Suprapubic skin (tissue), 4 donors: ENCODE data around the gene FOXM1. TPM values are rescaled to one million over a fixed set of nuclear protein-coding genes. Genes with fewer than 3 reads are reported as not detected.

Experiments
- DNase-seq, 2 donors: peaks; one replicate each; pipeline ENCODE4 v3.0.0-alpha.2; 2019; ENCODE audit warnings: low spot score in 2 of 2
- H3K27ac ChIP-seq: fragments of 200-600 bp; sonication (generic); one replicate; pipeline ENCODE4 v1.5.1; 2019
- H3K27me3 ChIP-seq: fragments of 200-600 bp; sonication (generic); one replicate; pipeline ENCODE4 v1.5.1; 2019
- H3K36me3 ChIP-seq: fragments of 200-600 bp; sonication (generic); one replicate; pipeline ENCODE4 v1.5.1; 2019
- H3K4me1 ChIP-seq: fragments of 200-600 bp; sonication (generic); one replicate; pipeline ENCODE4 v1.5.1; 2019
- H3K4me3 ChIP-seq: fragments of 200-600 bp; sonication (generic); one replicate; pipeline ENCODE4 v1.5.1; 2019; ENCODE audit warnings: mild to moderate bottlenecking
- H3K9me3 ChIP-seq: fragments of 200-600 bp; sonication (generic); one replicate; pipeline ENCODE4 v1.5.1; 2019
- EP300 ChIP-seq: sonication (generic); formaldehyde crosslinking; IDR thresholded peaks from one replicate; pipeline ENCODE4 v1.6.1; 2017; ENCODE audit warnings: antibody characterized with exemption
- POLR2A ChIP-seq, 2 donors: fragments of 450-650 bp; IDR thresholded peaks; one replicate each; pipeline ENCODE4 v1.6.1; 2017; ENCODE audit warnings: antibody characterized with exemption in 2 of 2, mild to moderate bottlenecking in 2 of 2, moderate library complexity in 2 of 2
- POLR2AphosphoS5 ChIP-seq, 3 donors: sonication (generic); formaldehyde crosslinking; IDR thresholded peaks; one replicate each; pipeline ENCODE4 v1.6.1; 2017; ENCODE audit warnings: antibody characterized with exemption in 3 of 3
- WGBS: methylation state at CpG from one replicate; pipeline ENCODE4 v1.1.5; 2018; 5-methylcytosine and 5-hydroxymethylcytosine counted together
- total RNA-seq, 4 donors: library from RNA; depleted of rRNA; stranded (reverse); fragments of >200 nt; gene quantifications; one replicate each; pipeline ENCODE4 v1.1.0, GENCODE V29; 2016
- TF ChIP-seq, protein P1 (sequence below), 2 donors: fragments of 200-600 bp in 1 of 2; fragments of 450-650 bp in 1 of 2; sonication (generic) in 1 of 2; IDR thresholded peaks; one replicate each; pipeline ENCODE4 v1.5.1; 2016 to 2019; ENCODE audit warnings: antibody characterized with exemption in 2 of 2, mild to moderate bottlenecking in 1 of 2, moderate library complexity in 1 of 2

Gene FOXM1
- total RNA-seq, 4 donors from 2014 or later, result 4.1 to 9.2 (median 7.1) TPM

DNA sequence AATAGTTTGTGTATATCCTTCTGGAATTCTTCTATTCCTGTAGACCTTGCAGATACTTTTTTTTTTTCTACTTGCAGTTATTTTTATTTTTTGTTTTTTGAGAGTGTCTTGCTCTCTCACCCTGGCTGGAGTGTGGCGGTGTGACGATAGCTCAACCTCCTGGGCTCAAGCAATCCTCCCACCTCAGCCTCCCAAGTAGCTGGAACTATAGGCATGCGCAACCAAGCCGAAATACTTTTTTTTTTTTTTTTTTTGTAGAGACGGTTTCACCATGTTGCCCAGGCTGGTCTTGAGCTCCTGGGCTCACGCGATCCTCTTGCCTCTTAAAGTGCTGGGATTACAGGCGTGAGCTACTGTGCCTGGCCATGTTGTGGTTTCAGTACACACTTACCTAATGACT lies 23.7 kb upstream of the FOXM1 start:
- no peak for DNase-seq
- no peak for TF ChIP-seq POLR2AphosphoS5 (IDR thresholded peaks at IDR 0.05)
- no peak for TF ChIP-seq EP300
- TF ChIP-seq, protein P1, sequence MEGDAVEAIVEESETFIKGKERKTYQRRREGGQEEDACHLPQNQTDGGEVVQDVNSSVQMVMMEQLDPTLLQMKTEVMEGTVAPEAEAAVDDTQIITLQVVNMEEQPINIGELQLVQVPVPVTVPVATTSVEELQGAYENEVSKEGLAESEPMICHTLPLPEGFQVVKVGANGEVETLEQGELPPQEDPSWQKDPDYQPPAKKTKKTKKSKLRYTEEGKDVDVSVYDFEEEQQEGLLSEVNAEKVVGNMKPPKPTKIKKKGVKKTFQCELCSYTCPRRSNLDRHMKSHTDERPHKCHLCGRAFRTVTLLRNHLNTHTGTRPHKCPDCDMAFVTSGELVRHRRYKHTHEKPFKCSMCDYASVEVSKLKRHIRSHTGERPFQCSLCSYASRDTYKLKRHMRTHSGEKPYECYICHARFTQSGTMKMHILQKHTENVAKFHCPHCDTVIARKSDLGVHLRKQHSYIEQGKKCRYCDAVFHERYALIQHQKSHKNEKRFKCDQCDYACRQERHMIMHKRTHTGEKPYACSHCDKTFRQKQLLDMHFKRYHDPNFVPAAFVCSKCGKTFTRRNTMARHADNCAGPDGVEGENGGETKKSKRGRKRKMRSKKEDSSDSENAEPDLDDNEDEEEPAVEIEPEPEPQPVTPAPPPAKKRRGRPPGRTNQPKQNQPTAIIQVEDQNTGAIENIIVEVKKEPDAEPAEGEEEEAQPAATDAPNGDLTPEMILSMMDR (IDR thresholded peaks at IDR 0.05), result no peak
- no peak for TF ChIP-seq POLR2A (IDR thresholded peaks at IDR 0.05)

DNA sequence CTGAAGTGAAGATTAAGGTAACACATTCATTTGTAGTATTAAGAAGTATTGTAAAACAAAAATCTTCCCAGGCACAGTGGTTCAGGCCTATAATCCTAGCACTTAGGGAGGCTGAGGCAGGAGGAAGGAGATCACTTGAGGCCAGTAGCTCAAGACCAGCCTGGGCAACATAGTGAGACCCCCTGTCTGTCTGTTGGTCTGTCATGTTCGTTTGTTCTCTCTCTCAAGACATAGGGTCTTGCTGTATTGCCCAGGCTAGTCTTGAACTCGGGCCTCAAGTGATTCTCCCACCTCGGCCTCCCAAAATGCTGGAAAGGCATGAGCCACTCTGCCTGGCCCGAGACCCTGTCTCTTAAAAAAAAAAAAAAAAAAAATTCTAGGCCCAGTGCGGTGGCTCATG lies 20.4 kb upstream of the FOXM1 start:
- H3K4me1 ChIP-seq, result peaks cover 34% of the 10 kb centered on the region
- TF ChIP-seq EP300, result no peak
- no peak for TF ChIP-seq POLR2AphosphoS5 (IDR thresholded peaks at IDR 0.05)
- TF ChIP-seq, protein P1 (IDR thresholded peaks at IDR 0.05), result no peak
- no peak for TF ChIP-seq POLR2A (IDR thresholded peaks at IDR 0.05)
- no peak overlapping the region for H3K4me3 ChIP-seq
- DNase-seq, result no peak
- WGBS, result 99% methylated on average over 4 of the region's 5 CpGs
- H3K27ac ChIP-seq, result no peak overlapping the region
- H3K9me3 ChIP-seq, result no peaks in the 10 kb centered on the region
- no peaks in the 10 kb centered on the region for H3K36me3 ChIP-seq
- H3K27me3 ChIP-seq, result no peaks in the 10 kb centered on the region

More for the DNA sequence above, 23.7 kb upstream of the FOXM1 start:
- no peaks in the 10 kb centered on the region for H3K27me3 ChIP-seq
- peaks cover 20% of the 10 kb centered on the region for H3K4me1 ChIP-seq
- no peak overlapping the region for H3K4me3 ChIP-seq
- 93% methylated on average over 8 of the region's 8 CpGs for WGBS
- no peaks in the 10 kb centered on the region for H3K36me3 ChIP-seq
- no peak overlapping the region for H3K27ac ChIP-seq
- H3K9me3 ChIP-seq, result no peaks in the 10 kb centered on the region

DNA sequence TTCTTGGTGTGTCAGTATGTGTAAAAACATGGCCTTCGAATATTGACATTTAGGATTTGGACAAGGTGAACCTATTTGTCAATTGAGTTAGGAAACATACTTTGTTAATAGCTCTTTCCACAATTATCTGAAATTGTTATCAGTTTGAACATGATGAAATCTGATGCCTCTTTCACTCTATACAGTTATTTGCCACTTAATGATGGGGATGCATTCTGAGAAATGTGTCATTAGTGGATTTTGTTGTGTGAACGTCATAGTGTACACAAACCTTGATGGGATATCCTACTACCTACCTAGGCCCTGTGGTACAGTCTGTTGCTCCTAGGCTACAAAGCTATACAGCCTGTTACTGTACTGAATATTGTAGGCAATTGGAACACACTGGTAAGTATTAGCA lies 18.5 kb upstream of the FOXM1 start:
- WGBS, result 48% methylated on average over 2 of the region's 2 CpGs
- Histone ChIP-seq H3K4me3 (no peak overlapping the region), H3K4me1 (peaks cover 33% of the 10 kb centered on the region), H3K36me3 (no peaks in the 10 kb centered on the region), H3K27me3 (no peaks in the 10 kb centered on the region), H3K27ac (peak overlapping the region; percentile 18), H3K9me3 (no peaks in the 10 kb centered on the region)
- TF ChIP-seq EP300 (no peak), POLR2AphosphoS5 (IDR thresholded peaks at IDR 0.05) (no peak), POLR2A (IDR thresholded peaks at IDR 0.05) (no peak)
- TF ChIP-seq, protein P1 (IDR thresholded peaks at IDR 0.05), result no peak
- DNase-seq, result no peak

DNA sequence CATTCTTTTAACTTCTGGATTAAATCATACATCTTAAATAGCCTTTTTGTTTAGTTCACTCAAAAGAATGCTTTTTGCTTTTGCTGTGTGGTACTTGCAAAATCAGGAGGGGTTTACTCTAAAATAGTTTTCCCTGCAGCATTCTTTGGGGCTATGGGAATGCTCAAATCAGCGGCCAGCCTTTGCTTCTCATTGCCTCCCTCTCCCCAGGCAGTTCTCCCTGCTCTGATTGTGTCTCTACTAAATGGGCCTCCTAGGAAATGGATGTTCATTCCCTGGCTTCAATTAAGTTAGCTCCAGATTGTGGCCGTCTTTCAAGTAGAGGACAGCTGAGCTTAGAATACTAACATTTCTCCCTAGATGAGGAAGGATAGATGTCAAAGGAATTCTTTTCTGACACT lies 18.1 kb upstream of the FOXM1 start:
- Histone ChIP-seq H3K27ac (peak overlapping the region; percentile 18), H3K4me3 (no peak overlapping the region), H3K36me3 (no peaks in the 10 kb centered on the region), H3K27me3 (no peaks in the 10 kb centered on the region), H3K9me3 (no peaks in the 10 kb centered on the region), H3K4me1 (peaks cover 37% of the 10 kb centered on the region)
- no peak for TF ChIP-seq EP300
- TF ChIP-seq, protein P1 (IDR thresholded peaks at IDR 0.05), result no peak
- TF ChIP-seq POLR2A (IDR thresholded peaks at IDR 0.05), result no peak
- TF ChIP-seq POLR2AphosphoS5 (IDR thresholded peaks at IDR 0.05), result no peak
- DNase-seq, result no peak
- 2% methylated on average over 2 of the region's 2 CpGs for WGBS

DNA sequence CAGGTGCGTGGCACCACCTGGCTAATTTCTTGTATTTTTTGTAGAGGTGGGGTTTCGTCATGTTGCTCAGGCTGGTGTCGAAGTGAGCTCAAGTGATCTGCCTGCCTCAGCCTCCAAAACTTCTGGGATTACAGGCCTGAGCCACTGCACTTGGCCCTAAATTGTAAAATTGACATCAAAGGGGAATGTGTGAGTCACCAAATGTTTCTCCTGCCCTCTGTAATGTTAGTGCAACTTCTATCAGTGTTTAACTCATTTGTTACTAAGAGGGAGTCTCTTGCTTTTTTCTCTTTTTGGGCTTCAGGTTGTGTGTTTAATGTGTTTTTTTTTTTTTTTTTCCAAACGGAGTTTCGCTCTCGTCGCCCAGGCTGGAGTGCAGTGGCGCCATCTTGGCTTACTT lies 16.0 kb upstream of the FOXM1 start:
- Histone ChIP-seq H3K4me1 (peaks cover 37% of the 10 kb centered on the region), H3K36me3 (peaks cover 3% of the 10 kb centered on the region), H3K27ac (peak overlapping the region; percentile 70), H3K4me3 (peak overlapping the region; percentile 87), H3K27me3 (no peaks in the 10 kb centered on the region), H3K9me3 (no peaks in the 10 kb centered on the region)
- no peak for DNase-seq
- WGBS, result 67% methylated on average over 8 of the region's 8 CpGs
- TF ChIP-seq, protein P1 (IDR thresholded peaks at IDR 0.05), result no peak
- peak in 1 of 3 donors; percentile 33 for TF ChIP-seq POLR2AphosphoS5 (IDR thresholded peaks at IDR 0.05)
- TF ChIP-seq EP300, result no peak
